HG03060 (cell line): ENCODE data around the gene CBY2.
"Not testable (repeated sequence)": the region's sequence is repeated elsewhere in the genome, so short reads cannot be mapped to it uniquely, and the experiment has no call there.

Experiments used
- ATAC-seq: cut with Tn5 transposase; IDR thresholded peaks from one replicate; pipeline ENCODE4 v1.9.1; 2021; ENCODE audit warnings: low read depth, moderate number of reproducible peaks; ENCODE audit not compliant: unreplicated experiment

The CBY2 gene

DNA sequence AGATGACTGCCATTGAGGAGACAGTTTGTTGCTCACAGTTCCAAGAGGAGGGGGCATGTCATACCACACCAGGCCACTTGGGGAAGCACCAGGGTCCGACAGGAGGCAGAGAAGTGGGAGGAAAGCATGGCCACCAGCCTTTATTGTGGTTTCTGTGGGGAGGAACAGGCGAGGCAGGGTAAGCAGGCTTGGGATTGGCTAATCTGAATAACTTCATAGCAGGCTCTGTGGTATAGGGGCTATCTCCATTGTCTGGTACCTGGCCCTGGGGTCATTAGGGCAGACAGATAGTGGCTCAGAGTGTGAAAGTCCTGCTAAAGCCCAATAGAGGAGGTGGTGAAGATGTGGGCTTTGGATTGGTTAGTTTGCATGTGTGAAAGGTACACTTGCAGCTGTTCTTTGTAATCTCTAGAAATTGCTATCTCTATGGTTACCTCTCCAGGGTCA is 35.5 kb downstream of the CBY2 start:
- no peak for ATAC-seq

- ATAC-seq, result no peak
Observed at GRCh38 chr13:45742985-45743384, 40.9 kb downstream of the CBY2 start.

DNA sequence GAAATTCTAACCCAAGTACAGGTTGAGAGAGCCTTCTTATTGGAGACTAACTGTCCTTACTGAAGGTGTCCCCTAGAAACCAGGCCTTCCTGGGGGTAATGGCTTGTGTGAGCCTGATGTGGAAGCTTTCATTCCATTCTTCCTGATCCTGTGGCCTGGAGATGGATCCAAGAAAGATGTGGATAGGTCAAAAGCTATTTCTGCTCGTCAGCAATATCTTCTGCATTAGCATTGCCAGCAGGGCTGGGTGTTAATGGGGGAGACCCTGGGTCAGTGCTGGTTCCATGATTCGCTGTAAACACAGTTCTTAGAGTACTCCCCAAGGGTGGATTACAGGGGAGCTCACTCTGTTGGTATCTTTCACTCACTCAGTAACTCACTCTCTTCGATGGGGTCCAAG is 42.9 kb downstream of the CBY2 start:
- ATAC-seq, result no peak

DNA sequence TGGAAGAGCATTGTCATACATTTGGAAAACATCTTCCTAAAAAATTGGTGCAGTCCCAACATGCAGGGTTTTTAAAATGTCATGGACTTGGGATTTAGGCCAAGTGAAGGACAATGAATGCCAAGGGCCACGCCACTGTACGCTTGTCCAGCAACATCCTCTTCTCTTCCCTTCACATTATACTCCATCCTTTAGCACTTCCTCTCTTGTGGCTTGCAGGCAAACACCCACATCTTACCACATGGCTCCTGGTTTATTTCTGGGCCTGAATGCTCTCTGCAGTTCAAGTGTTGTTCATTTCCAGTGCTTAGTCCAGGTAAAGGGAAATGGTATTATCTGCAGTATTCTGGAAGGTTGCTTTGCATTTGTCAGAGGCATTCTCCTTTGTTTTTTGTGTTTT is 45.0 kb downstream of the CBY2 start:
- no peak for ATAC-seq

GRCh38 chr13:45748941-45749759 is 47.0 kb downstream of the CBY2 start:
- ATAC-seq, result no peak

GRCh38 chr13:45750566-45750965 is 48.4 kb downstream of the CBY2 start:
- ATAC-seq, result no peak

- no peak for ATAC-seq
Observed at GRCh38 chr13:45751885-45752284, 49.8 kb downstream of the CBY2 start.

DNA sequence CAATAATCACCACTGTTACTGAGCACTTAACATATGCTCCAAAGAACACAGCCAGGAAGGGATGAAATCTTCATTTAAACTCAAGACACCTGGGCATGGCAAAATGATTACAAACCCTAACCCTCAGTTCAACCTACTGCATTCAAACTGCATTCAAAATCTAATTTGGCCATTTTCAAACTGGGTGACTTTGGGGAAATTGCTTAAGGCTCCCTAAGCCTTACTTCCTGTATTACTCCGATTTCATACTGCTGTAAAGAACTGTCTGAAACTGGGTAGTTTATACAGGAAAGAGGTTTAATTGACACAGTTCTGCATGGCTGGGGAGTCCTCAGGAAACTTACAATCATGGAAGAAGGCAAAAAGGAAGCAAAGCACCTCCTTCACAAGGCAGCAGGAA is 50.4 kb downstream of the CBY2 start:
- no peak for ATAC-seq

DNA sequence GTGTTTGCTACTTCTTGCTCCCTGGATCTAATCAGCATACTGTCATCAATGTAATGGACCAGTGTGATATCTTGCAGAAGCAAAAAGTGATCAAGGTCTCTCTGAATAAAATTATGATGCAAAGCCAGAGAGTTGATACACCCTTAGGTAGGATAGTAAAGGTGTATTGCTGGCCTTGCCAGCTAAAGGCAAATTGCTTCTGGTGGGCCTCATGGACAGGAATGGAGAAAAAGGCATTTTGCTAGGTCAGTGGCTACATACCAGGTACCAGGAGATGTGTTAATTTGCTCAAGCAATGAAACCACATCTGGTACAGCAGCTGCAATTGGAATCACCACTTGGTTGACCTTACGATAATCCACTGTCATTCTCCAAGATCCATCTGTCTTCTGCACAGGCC is 54.4 kb downstream of the CBY2 start:
- ATAC-seq, result not testable (repeated sequence)

DNA sequence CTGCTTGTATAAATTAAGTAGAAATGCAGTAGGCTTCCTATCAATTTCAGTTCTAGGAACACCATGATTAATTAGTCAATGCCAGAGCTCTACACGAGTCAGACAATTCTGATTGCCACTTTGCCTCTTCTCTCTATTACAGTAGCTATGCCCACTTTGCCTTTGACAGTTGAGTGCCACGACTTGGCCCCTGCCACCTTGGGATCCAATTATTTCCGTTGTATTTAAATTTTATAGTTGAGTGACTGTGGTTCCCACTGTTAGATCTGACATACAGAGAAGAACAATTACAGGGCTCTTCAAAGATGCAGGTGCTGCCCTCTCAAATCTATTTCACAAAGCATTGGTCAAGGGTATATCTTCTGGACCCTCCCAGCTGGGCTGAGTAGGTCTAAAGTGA is 55.5 kb downstream of the CBY2 start:
- ATAC-seq, result not testable (repeated sequence)

GRCh38 chr13:45763419-45763818 is 61.3 kb downstream of the CBY2 start:
- no peak for ATAC-seq
